ENCODE measurements around the gene ADK.
"Not testable (repeated sequence)": the region's sequence is repeated elsewhere in the genome, so short reads cannot be mapped to it uniquely, and the experiment has no call there.

ADK gene

DNA sequence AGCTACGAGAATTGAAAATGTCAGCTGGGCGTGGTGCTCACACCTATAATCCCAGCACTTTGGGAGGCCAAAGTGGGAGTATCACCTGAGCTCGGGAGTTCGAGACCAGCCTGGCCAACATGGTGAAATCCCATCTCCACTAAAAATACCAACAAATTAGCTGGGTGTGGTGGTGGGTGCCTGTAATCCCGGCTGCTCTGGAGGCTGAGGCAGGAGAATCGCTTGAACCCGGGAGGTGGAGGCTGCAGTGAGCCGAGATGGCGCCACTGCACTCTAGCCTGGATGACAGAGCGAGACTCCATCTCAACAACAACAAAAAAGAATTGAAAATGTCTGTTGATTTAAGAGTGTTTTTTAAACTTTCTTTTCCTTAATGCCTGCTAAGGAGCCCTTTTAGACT is 4.0 kb upstream of the ADK start:
- not testable (repeated sequence) for DNase-seq

DNA sequence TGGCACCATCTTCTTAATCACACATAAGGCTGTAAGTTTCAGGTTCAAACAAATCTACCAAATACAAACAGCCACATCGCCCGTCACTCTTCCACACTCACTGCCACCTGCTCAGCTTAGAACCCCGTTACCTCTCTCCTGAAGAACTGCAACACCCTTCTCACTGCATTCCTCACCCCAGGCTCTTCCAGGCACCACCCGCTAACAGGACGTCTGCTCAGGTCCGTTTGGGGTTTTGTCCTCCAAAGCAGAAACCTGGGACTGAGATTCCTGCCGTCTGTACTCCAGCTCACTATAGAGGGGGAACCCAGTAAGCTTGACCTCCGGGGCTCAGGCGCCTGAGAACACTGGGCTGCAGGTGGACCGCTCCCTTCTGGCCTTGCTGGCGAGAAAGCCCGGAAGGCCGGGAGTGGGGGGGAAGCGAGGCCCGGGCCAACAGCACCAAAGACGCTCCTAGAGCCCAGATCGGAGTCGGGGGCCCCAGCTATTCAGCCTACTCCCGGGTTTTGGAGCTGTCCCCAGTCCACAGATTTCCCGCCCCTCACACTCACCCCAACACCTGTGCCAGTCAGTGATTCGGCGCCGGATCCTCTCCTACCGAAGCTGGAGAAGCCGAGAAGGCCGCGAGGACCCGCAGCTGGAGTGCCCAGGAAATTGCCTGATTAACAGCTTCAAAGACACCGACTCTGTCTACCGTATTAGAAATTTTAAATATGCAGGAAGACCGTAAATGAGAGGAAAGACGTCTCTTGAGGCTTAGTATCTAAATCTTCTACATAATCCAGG is 624 bp upstream of the ADK start, which contains the start of gene AP3M1:
Gene AP3M1 (minus strand): TSS at position 625 of the 786 bp plus-strand sequence. CDS start 12,449 bp downstream, outside the sequence.
- DNase-seq, result peak; percentile 67

DNA sequence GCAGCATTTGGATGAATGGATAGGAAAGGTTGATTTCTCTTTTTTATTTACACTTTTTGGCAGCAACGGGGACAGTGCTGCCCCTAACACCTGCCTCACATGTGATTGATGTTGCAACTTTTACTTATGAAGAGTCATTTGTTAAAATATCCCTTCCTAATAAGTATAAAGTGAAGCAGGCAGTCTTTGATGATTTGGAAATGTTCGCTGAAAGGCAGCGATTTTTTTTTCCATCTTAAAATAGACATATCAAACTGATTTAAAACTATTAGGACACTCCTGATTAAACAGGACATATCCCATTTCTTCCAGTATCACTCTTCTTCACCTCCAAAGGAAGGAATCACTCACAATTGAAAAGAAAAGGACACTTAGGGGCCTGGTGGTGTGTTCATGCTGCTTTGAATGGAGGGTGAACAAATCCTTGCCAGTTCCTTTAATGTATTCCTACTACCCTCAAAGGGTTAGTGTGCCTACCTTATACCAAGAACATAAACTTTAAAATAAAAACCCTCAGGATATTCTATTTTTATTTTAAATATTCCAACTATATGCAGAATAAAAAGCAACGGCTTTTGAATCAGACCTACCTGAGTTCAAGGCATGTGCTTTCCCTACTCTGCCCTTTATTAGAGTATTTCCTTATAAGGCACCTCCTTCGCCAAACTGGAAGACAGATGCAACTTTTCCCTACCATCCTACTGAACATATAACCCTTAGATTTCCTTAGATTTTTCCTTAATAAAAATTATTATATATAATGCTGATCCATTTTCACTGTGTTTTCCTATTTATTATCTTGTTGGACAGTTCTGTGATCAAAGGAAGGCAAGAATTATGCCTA is 1.1 kb downstream of the ADK start:
- DNase-seq, result no peak

DNA sequence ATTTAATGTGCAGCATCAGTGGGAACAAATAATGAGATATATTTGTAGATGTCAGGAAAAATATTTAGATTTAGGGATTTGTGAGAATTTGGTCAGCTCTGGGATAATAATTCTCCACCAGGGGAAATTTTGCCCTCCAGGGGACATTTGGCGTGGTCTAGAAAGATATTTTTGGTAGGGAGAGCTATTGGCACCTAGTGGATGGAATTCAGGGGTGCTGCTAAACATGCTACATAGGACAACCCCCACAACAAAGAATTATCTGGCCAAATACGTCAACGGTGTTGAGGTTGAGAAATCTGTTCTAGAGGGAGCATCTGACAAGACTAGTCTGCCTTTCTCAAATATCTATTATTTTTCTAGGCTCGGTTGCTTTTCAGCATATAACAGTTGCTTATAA is 2.1 kb downstream of the ADK start:
- DNase-seq, result no peak

DNA sequence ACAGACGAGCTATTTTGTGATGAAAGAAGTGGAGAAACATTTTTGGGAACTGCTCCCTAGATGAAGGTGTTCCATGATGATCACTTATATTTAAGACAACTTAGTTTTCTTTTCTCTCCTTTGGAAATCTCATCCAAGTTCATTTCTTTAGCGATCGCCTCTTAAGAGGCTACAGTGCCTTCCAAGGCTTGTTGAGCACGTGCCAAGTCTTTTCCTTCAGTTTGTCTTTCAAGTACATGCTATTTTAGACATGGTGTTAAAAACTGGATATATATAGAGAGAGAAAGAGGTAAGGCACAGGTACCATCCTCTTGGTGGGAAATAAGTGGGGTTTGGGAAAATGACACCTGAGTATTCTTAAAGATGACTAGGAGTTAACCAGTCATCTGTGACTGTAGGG is 2.7 kb downstream of the ADK start:
- DNase-seq, result no peak

DNA sequence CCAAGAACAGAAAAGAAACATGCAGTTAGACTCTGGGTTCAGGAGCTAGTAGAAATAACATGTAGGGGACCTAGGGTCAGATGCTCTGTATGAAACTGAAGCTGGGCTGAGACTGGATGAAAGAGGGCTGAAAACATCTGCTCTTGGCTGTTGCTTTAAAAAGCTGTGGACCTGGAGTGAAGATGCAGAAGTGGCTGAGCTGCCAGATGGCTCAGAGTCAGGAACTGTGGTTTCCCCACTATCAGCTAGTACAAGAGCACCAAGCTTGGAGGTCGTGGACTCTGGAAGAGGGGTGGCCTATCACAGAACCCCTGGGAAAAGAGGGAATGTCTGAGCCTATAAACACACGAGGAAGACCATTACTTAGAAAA is 5.9 kb downstream of the ADK start:
- DNase-seq, result peak; percentile 73

DNA sequence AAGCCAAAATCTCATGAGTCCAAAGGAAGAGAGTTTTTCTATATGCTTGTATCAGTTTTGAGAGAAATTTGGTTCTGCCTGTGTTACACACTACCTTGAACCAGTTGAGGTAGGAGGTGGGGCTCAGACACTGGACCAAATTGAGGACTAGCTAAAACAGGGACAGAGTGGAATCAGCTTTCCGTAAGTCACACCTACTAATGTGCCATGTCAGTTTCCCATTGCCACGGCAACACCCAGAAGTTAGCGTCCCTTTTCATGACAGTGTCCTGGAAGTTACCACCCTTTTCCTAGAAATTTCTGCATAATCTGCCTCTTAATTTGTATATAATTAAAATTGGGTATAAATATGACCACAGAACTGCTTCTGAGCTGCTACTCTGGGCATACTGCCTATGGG is 9.0 kb downstream of the ADK start:
- no peak for DNase-seq

DNA sequence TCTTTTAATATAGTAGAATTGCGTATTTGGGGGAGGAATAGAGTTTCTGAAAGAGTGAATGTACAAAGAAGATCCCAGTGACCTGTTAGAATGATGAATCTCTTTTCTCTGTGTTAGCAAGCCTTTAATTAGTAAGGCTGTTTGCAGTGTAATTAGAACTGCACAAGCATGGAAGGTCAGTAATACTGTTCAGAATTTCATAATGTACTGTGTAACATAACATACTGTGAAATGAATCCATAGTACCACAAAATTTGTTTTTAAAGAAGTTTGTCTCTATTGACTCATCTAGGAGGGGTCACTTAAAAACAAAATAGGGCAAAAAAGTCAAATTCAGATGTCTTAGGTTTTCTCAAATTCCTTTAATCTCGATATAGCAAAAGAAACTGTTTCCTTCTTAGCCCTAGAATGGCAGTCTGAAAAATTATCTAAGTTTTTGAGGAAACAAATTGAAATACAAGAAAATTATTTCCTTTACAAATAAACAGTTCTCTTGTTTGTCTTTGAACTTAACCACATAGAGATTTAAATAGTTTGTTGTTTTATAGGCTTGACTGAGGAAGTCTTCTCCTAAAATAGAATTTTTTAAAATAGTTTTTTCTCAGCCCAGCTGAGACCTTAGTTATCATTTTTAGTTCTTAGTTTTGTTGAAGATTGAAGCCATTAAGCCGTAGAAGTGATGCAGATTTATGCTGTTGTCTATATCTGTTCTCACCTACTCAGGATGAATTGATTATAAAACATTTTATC is 12.5 kb downstream of the ADK start:
- DNase-seq, result no peak

DNA sequence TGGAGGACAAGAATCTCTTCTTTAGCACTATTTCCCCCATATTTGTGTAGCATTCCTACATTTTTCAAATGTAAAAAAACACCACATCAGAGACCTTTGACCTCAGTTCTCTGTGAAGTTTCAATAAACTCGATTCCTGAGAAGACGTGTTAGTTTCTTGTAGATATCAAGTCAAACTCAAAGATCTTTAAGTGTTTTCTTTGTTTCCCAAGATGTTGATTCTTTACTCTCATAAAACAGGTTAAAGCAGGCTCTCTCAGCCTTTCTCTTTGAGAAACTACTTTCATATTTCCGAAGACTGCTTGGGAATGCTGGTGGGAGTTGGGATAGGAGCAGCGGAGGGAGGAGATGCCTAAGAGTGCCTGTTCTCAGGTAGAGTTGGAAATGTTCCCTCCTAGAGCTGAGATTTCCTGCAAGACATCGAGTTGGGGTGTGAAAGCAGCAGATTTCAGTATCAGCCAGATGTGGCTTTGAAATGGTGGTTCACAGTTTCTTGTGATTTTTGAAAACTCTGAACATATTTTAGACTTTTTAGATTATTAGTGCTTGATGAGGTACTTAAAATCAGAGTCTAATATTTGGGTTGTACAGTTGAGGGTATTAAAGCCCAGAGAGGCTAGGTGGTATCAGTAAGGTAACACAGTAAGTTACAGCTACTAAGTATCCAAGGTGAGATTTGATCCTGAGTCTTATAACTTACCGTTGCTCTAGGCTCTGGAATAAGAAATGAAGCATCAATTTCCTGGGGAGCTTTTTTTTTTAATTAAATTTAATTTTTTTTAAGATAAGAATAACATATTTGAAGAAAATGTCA is 13.9 kb downstream of the ADK start:
- DNase-seq, result no peak

DNA sequence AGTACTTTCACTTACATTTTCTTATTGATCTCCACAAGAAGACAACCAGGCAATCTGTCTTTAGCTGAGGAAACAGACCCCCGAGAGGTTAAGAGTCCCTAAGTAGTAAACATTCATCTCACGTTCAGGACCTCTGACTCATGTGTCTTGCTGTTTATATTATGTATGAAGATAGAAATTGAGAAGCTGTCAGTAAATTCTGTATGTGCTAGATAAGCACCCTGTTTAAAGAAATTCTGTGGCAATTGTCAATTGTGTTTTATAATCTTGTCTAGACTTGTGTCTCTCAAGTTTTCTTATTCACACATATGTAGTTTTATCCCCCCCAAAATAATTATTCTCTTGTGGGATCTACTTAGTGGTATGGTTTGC is 14.5 kb downstream of the ADK start:
- no peak for DNase-seq

DNA sequence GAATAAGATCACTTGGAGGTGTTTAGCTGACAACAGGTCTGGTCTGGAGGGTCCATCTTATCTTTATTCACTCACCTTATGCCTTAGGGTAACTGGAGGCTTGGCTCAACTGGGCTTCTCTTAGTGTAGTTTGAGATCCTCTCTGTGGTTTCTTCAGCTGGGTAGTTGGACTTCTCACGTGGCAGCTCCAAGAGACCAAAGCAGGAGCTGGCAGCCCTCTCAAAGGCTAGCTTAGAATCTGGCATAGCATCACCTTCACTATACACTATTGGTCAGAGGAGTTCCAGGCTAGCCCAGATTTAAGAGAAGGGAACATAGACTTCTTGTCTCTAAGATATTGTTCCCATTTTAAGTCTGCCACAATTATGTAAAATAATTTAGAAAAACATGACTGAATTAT is 16.4 kb downstream of the ADK start:
- DNase-seq, result no peak

DNA sequence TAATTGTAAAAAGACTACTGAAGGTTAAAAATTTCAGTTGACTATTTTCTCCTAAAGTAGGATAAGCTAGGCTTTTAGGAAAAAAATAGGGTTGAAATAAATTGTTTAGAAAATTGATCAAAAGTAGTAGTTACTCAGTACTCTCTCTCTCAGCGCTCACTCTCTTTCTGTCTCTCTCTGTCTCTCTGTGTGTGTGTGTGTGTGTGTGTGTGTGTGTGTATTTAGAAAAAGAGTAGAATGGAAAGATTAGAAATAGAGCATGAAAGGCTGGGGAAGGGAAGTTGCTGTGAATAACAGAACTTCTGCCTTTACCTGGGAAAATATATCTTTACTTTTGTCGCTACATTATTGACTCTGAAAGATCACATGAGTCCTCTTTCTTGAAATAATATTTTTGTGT is 20.6 kb downstream of the ADK start:
- no peak for DNase-seq

DNA sequence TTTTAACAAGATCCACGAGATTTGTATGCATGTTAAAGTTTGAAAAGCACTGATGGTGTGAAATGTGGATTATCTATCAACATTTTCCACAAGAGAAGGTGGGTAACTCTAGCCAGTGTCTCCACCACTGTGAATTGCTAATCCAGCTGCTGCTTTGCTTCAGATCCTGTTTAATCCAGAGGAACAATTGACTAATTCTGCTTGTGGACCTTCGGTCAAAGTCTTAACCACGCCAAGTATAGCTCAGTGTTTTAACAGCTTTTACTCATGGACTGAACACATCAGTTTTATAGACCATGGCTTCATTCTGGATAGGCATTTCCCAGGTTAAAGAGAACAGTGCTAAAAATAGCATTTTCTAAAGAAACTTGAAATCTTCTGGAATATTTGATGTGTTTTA is 23.5 kb downstream of the ADK start:
- no peak for DNase-seq

DNA sequence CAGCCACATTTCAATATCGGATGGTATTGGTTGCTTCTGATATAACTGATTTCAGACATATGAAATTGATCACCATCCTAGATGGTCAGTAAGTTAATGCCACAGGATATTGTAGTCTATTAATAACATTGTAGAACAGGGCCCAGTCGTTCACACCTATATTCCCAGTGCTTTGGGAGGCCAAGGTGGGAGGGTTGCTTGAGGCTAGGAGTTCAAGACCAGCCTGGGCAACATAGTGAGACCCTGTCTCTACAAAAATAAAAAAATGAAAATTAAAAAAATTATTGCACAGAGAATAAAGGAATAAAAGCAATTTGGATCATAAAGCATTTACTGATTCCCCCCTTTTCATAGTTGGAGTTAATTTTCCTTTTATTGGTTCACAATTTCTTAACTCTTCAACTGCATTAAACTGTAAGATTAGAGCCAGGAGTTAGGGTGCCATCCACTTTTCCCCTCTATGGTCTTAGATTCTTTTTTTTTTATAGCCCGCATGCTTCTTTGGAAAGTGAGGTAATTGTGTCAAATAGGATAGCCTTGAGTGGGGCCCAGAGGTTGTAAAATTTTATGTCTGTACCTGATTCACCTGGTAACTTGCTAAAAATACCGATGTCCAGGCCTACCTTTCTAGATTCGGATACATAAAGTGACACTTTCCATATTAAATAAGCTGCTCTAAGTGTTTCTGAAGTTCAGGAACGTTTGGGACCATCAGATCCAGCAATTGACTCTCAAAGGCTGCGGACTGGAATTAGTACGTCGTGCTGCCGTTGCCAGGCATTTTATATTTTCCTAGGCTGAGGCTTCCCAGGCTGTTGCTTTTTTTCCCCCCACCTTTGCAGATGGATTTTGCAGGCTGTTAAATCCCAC is 24.7 kb downstream of the ADK start:
- peak; percentile 59 for DNase-seq

DNA sequence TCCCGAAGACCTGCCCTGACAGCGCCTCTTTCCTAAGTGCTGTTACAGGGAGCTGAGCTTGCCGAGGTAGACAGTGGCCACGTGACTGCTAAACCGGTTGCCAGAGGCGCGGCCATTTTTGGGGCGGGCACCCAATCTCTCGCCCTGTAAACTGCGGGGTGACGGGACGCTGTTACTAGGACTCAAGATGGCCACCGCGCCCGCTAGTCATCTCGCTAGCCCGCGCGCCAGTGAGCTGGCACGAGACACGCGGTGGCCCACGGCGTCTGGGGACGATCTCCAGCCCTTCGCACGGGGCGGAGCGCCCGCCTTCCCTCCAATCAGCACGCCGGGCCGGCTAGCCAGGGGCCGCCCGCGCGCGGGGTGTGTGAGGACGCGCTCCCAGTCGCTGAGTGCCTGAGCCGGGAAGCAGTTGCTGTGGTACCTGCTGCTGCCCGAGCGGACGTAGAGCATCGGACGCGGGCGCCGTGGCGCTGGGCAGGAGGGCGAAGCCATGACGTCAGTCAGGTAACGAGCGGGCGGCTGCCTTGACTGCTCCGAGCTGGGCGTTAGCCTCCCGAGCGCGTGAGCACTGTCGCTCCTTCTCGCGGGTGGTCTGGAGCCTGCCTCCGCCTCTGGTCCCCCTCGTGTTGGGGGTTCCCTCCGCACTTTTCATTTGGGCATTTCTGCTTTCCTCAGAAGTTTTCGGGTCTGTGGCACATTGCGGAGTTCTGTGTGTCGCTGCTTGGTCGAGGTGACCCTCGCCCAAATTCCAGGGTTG is 25.5 kb downstream of the ADK start:
- peak; percentile 95 for DNase-seq

DNA sequence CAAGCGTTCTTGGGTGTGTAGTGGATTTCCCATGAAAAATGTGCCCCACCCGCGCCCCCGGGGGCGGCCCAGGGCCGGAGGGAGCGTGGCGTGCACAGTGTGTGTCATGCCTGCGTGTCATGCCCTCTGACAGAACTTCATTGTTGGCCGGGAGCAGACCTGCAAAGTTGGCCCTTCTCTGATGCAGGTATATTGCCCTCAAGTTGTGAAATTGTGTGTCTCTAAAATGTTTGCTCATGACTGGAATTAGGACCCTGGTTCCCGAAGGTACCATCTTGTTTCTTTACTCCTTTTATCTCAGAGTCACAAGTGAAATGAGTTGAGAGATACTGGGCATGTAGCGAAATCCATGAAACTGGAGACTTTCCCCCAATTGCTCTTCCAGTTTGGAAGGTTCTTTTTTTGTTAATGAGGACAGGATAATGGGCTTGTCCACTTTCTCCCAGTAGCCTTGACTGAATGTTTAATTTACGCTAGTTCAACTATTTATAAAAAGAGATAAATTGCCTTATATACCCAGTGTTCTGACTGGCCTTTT is 26.2 kb downstream of the ADK start:
- DNase-seq, result peak; percentile 24

DNA sequence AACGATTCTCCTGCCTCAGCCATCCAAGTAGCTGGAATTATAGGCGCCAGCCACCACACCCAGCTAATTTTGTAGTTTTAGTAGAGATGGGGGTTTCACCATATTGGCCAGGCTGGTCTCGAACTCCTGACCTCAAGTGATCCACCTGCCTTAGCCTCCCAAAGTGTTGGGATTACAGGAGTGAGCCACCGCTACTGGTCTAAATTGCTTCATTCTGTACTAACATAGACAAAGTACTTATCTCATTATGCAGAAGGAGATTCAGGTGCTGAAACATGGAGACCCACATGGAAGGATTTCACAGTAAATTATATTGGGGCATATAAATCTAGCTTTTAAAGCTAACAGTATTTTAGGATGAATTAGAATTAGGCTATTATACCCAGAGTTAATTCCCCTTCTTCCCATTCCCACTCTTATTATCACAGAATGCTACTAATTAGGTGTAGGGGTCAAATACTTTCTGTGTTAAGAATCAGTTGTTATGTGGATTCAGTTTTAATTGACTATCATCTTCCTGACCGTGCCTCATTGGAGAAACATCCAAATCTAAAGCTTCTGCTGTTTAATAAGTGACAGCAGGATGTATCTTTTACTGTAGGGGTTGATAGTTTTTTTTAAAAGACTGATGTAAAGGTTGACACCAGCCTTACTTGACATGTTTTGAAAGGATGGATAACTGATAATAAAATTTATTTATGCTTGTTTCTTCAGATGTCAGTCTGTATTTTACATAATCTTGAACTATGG is 27.2 kb downstream of the ADK start:
- DNase-seq, result no peak

DNA sequence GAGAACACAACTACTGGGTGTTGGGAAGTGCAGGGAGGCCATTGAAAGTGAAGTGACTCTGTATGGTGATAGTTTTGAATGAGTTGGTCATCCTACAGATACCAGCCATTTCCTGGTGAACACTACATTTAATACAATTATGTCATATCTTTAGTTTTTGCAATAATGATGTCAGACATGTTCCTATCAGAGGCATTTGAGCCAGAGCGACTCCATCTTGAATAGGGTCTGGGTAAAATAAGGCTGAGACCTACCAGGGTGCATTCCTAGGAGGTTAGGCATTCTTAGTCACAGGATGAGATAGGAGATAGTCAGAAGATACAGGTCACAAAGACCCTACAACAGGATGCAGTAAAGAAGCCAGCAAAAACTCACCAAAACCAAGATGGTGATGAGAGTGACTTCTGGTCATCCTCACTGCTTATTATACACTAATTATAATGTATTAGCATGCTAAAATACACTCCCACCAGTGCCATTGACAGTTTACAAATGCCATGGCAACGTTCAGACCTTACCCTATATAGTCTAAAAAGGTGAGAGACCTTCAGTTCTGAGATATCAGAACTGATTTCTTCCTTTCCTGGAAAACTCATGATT is 28.2 kb downstream of the ADK start:
- no peak for DNase-seq

DNA sequence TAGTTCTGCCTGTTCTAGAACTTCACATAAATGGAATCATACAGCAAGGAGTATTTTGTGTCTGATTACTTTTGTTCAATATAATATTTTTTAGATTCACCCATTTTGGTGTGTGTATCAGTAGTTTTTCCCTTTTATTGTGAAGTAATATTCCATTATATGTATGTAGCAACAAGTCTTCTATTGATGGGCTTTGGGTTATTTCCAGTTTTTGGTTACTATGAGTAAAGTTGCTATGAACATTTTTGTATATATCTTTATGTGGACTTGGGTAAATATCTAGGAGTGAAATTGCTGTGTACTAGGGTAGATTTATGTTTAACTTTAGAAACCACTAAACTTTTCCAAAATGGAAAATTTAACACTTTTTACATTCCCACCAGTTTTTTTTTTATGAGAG is 35.7 kb downstream of the ADK start:
- DNase-seq, result no peak
